A549 (cell line): Measurements from ENCODE around the gene FAM53C. TPM values are rescaled to one million over a fixed set of nuclear protein-coding genes. Genes with fewer than 3 reads are reported as not detected.
"Not testable (repeated sequence)": the region's sequence is repeated elsewhere in the genome, so short reads cannot be mapped to it uniquely, and the experiment has no call there.

Source experiments
- ATAC-seq, 2 experiments: fragments of 200-7000 bp in 1 of 2; fragments of >200 bp in 1 of 2; cut with Nextera tagmentation in 1 of 2; cut with Tn5 transposase in 1 of 2; 3 replicates each; pipeline versions ENCODE4 v1.8.0 to v1.9.1; 2018 to 2020; ENCODE audit warnings: mild to moderate bottlenecking in 1 of 2, moderate library complexity in 1 of 2
- CTCF ChIA-PET: fragments of 300-600 bp; sonication (Branson Sonifier 250); formaldehyde crosslinking; extraction: SDS; loops from one replicate; lab custom pipeline; 2021; ENCODE audit warnings: antibody characterized with exemption, inconsistent platforms; lab: Yijun Ruan, JAX
- POLR2A ChIA-PET: fragments of 350-600 bp; formaldehyde crosslinking; extraction: SDS; loops from one replicate; lab custom pipeline; 2021; ENCODE audit warnings: antibody characterized with exemption, inconsistent platforms; lab: Yijun Ruan, JAX
- DNase-seq, 2 experiments: peaks; one replicate each; pipeline versions ENCODE4 v3.0.0 to v3.0.0-alpha.2; 2011 to 2016; ENCODE audit warnings: low read depth in 1 of 2, low spot score in 1 of 2
- FAIRE-seq: peaks from 2 replicates; lab custom pipeline; 2011; peaks lifted over from hg19 to GRCh38; lab: Jason Lieb, UNC
- H3K27ac ChIP-seq, 2 experiments: fragments of >200 bp; sonication (Bioruptor Twin); formaldehyde crosslinking; 3 replicates each; pipeline ENCODE4 v1.5.1; 2016 to 2017
- H3K4me1 ChIP-seq: fragments of >200 bp; sonication (Bioruptor Twin); formaldehyde crosslinking; 3 replicates; pipeline ENCODE4 v1.6.1; 2016
- H3K4me2 ChIP-seq: fragments of >200 bp; sonication (Bioruptor Twin); formaldehyde crosslinking; 3 replicates; pipeline ENCODE4 v1.6.1; 2016
- H3K4me3 ChIP-seq: fragments of >200 bp; sonication (Bioruptor Twin); formaldehyde crosslinking; 3 replicates; pipeline ENCODE4 v1.5.1; 2016
- H3K9me3 ChIP-seq: fragments of >200 bp; sonication (Bioruptor Twin); formaldehyde crosslinking; 3 replicates; pipeline ENCODE4 v1.6.1; 2016
- BCL3 ChIP-seq: fragments of >200 bp; sonication (Bioruptor Twin); formaldehyde crosslinking; IDR thresholded peaks from 3 replicates; pipeline ENCODE4 v1.6.1; 2016
- CEBPB ChIP-seq, 2 experiments: fragments of >200 bp in 1 of 2; sonication (Bioruptor Twin) in 1 of 2; formaldehyde crosslinking in 1 of 2; IDR thresholded peaks; 2 replicates each; pipeline ENCODE4 v1.6.1; 2012 to 2016
- CHD2 ChIP-seq: fragments of 150-350 bp; IDR thresholded peaks from 2 replicates; pipeline ENCODE4 v1.6.1; 2014; ENCODE audit warnings: low read length; ENCODE audit not compliant: partially characterized antibody
- CHD4 ChIP-seq: fragments of 200-600 bp; sonication (generic); IDR thresholded peaks from 2 replicates; pipeline ENCODE4 v1.6.1; 2016; ENCODE audit warnings: antibody characterized with exemption, mild to moderate bottlenecking, borderline replicate concordance
- FOSB ChIP-seq: fragments of 250-450 bp; sonication (Bioruptor Pico); IDR thresholded peaks from 2 replicates; pipeline ENCODE4 v1.5.0; 2020; ENCODE audit warnings: mild to moderate bottlenecking, moderate library complexity
- FOSL2 ChIP-seq, 2 experiments: fragments of 450-650 bp in 1 of 2; fragments of >200 bp in 1 of 2; sonication (Bioruptor Twin) in 1 of 2; formaldehyde crosslinking; IDR thresholded peaks; 2 replicates each; pipeline versions ENCODE4 v1.5.0 to v1.6.1; 2016 to 2020; ENCODE audit warnings: mild to moderate bottlenecking in 1 of 2, moderate library complexity in 1 of 2
- GATA3 ChIP-seq: IDR thresholded peaks from 2 replicates; pipeline ENCODE4 v1.6.1; 2012; ENCODE audit warnings: borderline replicate concordance
- HEYL ChIP-seq: fragments of 250-450 bp; sonication (Bioruptor Pico); IDR thresholded peaks from 2 replicates; pipeline ENCODE4 v1.8.0; 2021; ENCODE audit warnings: mild to moderate bottlenecking, moderate library complexity
- HOXB5 ChIP-seq: fragments of 250-450 bp; sonication (Bioruptor Pico); IDR thresholded peaks from 2 replicates; pipeline ENCODE4 v1.5.0; 2020; ENCODE audit warnings: mild to moderate bottlenecking, moderate library complexity
- KDM5A ChIP-seq: fragments of 200-600 bp; sonication (generic); IDR thresholded peaks from 2 replicates; pipeline ENCODE4 v1.6.1; 2016; ENCODE audit warnings: antibody characterized with exemption, mild to moderate bottlenecking
- NPAS2 ChIP-seq: fragments of 250-450 bp; sonication (Bioruptor Pico); IDR thresholded peaks from 2 replicates; pipeline ENCODE4 v1.8.0; 2022; ENCODE audit warnings: mild to moderate bottlenecking, moderate library complexity, borderline replicate concordance
- NR3C1 ChIP-seq: fragments of >200 bp; sonication (Bioruptor Twin); formaldehyde crosslinking; IDR thresholded peaks from 3 replicates; pipeline ENCODE4 v1.6.1; 2017
- PHF8 ChIP-seq: fragments of 200-600 bp; sonication (generic); IDR thresholded peaks from 2 replicates; pipeline ENCODE4 v1.6.1; 2016; ENCODE audit warnings: low read depth, mild to moderate bottlenecking, antibody characterized with exemption, moderate library complexity, borderline replicate concordance
- POLR2AphosphoS2 ChIP-seq: conservative IDR thresholded peaks from 2 replicates; pipeline ENCODE4 v1.6.1; 2012; ENCODE audit warnings: low read length, improper control_type of control experiment, inconsistent platforms
- RNF2 ChIP-seq: fragments of 200-600 bp; sonication (generic); IDR thresholded peaks from 2 replicates; pipeline ENCODE4 v1.6.1; 2016; ENCODE audit warnings: low read depth, mild to moderate bottlenecking, antibody characterized with exemption, moderate library complexity, borderline replicate concordance
- TP53 ChIP-seq: fragments of 250-450 bp; sonication (Bioruptor Pico); IDR thresholded peaks from 2 replicates; pipeline ENCODE4 v1.5.0; 2021; ENCODE audit warnings: mild to moderate bottlenecking, moderate library complexity
- ZC3H11A ChIP-seq: fragments of 450-650 bp; IDR thresholded peaks from 2 replicates; pipeline ENCODE4 v1.6.1; 2014; ENCODE audit warnings: antibody characterized with exemption, mild to moderate bottlenecking
- ZFP36 ChIP-seq: fragments of 450-650 bp; IDR thresholded peaks from 2 replicates; pipeline ENCODE4 v1.6.1; 2014; ENCODE audit warnings: borderline replicate concordance; ENCODE audit not compliant: partially characterized antibody
- WGBS: methylation state at CpG from one replicate; pipeline ENCODE4 v1.1.6; 2017; ENCODE audit errors: missing lambda C conversion rate; 5-methylcytosine and 5-hydroxymethylcytosine counted together
- polyA plus RNA-seq, 4 experiments: library from polyadenylated mRNA; depleted of rRNA in 3 of 4; stranded (reverse); fragments of >200 nt; fragmentation: RNase III in 1 of 4; extraction: RNeasy Plus Mini Kit Qiagen cat#74134 plus additional on column Dnase treatment in 1 of 4; gene quantifications; 2 replicates in 3 of 4; 3 replicates in 1 of 4; pipeline ENCODE4 v1.2.3, GENCODE V29; 2011 to 2017

FAM53C gene
- polyA plus RNA-seq, 2 of the 4 experiments (the other 2 are of a cell fraction): 24.7 to 24.9 TPM

GRCh38 chr5:138389332-138389731, 51.3 kb downstream of the FAM53C start:
- TF ChIP-seq ZC3H11A (no peak), CEBPB (IDR thresholded peaks at IDR 0.05) (peak; percentile 21 to 34; a peak in 2 of 4 replicates)
- no peak overlapping the region for H3K4me2 ChIP-seq
- ChIA-PET CTCF (interaction anchor here (1.0 kb wide), 1 partner anchor 80 kb away, joined by 3 read pairs; no protein-coding TSS in a partner anchor), POLR2A (no interaction called here)
- no peak overlapping the region for H3K27ac ChIP-seq
- ATAC-seq: no peak
- H3K4me3 ChIP-seq: no peak overlapping the region
- no peak for FAIRE-seq
- H3K9me3 ChIP-seq: no peaks in the 10 kb centered on the region
- WGBS: 92% methylated on average over 3 of the region's 3 CpGs
- H3K4me1 ChIP-seq: no peaks in the 10 kb centered on the region
- no peak for DNase-seq

- WGBS: 97% methylated on average over 10 of the region's 10 CpGs
- CTCF ChIA-PET: interaction anchor here (0.8 to 1.0 kb wide), 2 partner anchors 12 to 37 kb away, joined by 3 read pairs; no protein-coding TSS in a partner anchor
- H3K4me1 ChIP-seq: not testable (repeated sequence)
Observed at GRCh38 chr5:138389911-138390310, 51.8 kb downstream of the FAM53C start.

GRCh38 chr5:138391859-138392386, 53.9 kb downstream of the FAM53C start:
- ChIA-PET CTCF (interaction anchor here (1.2 to 2.0 kb wide), 3 partner anchors 10 to 112 kb away, joined by 4 to 11 read pairs (median 4); no protein-coding TSS in a partner anchor), POLR2A (no interaction called here)
- no peak overlapping the region for H3K27ac ChIP-seq

More at GRCh38 chr5:138389911-138390310, 51.8 kb downstream of the FAM53C start:
- DNase-seq, H3K9me3 ChIP-seq, H3K27ac ChIP-seq, H3K4me2 ChIP-seq, ATAC-seq, POLR2A ChIA-PET, FAIRE-seq, H3K4me3 ChIP-seq: not testable (repeated sequence)

More at GRCh38 chr5:138391859-138392386, 53.9 kb downstream of the FAM53C start:
- Histone ChIP-seq H3K4me2 (no peak overlapping the region), H3K4me1 (no peaks in the 10 kb centered on the region), H3K4me3 (no peak overlapping the region), H3K9me3 (no peaks in the 10 kb centered on the region)
- ATAC-seq (no peak), FAIRE-seq (no peak), DNase-seq (no peak)
- no peak for TF ChIP-seq GATA3
- TF ChIP-seq BCL3: no peak
- TF ChIP-seq CHD4: no peak
- no peak for TF ChIP-seq ZFP36
- TF ChIP-seq PHF8: no peak
- no peak for TF ChIP-seq HOXB5 (CRISPR knock-in tag)
- no peak for TF ChIP-seq TP53 (CRISPR knock-in tag)
- no peak for TF ChIP-seq POLR2AphosphoS2
- no peak for TF ChIP-seq CHD2
- TF ChIP-seq RNF2: no peak
- no peak for TF ChIP-seq NPAS2 (CRISPR knock-in tag)
- no peak for TF ChIP-seq KDM5A
- TF ChIP-seq FOSL2 (IDR thresholded peaks at IDR 0.05): no peak
- no peak for TF ChIP-seq FOSL2 (CRISPR knock-in tag; IDR thresholded peaks at IDR 0.05)
- TF ChIP-seq NR3C1: no peak
- TF ChIP-seq HEYL (CRISPR knock-in tag): no peak
- TF ChIP-seq FOSB (CRISPR knock-in tag): no peak
- WGBS: 89% methylated on average over 9 of the region's 9 CpGs

Other genes with a start within 250 kb of the FAM53C start
- gene NME5, start 198.8 kb upstream of the FAM53C start, polyA plus RNA-seq (2011; rRNA removed): not detected in 2 replicates
- gene NME5, start 198.8 kb upstream of the FAM53C start, polyA plus RNA-seq (2017; fragmentation: RNase III; extraction: RNeasy Plus Mini Kit Qiagen cat#74134 plus additional on column Dnase treatment): not detected in 3 replicates
- gene BRD8, start 159.6 kb upstream of the FAM53C start, polyA plus RNA-seq (2011; rRNA removed): 82.3 and 85.8 TPM in 2 replicates
- 65.7 to 75.6 TPM (median 65.7 TPM) in 3 replicates for gene BRD8, start 159.6 kb upstream of the FAM53C start, polyA plus RNA-seq (2017; fragmentation: RNase III; extraction: RNeasy Plus Mini Kit Qiagen cat#74134 plus additional on column Dnase treatment)
- 37.4 and 42.2 TPM in 2 replicates for gene KIF20A, start 159.2 kb upstream of the FAM53C start, polyA plus RNA-seq (2011; rRNA removed)
- 45.0 to 51.4 TPM (median 49.1 TPM) in 3 replicates for gene KIF20A, start 159.2 kb upstream of the FAM53C start, polyA plus RNA-seq (2017; fragmentation: RNase III; extraction: RNeasy Plus Mini Kit Qiagen cat#74134 plus additional on column Dnase treatment)
- gene CDC23, start 124.9 kb upstream of the FAM53C start, polyA plus RNA-seq (2011; rRNA removed): 61.7 and 70.3 TPM in 2 replicates
- gene CDC23, start 124.9 kb upstream of the FAM53C start, polyA plus RNA-seq (2017; fragmentation: RNase III; extraction: RNeasy Plus Mini Kit Qiagen cat#74134 plus additional on column Dnase treatment): 35.5 to 37.5 TPM (median 37.1 TPM) in 3 replicates
- gene GFRA3, start 63.6 kb upstream of the FAM53C start, polyA plus RNA-seq (2011; rRNA removed): 0.08 and 0.09 TPM in 2 replicates
- 0.04 to 0.07 TPM in 2 of 3 replicates, not detected in the other for gene GFRA3, start 63.6 kb upstream of the FAM53C start, polyA plus RNA-seq (2017; fragmentation: RNase III; extraction: RNeasy Plus Mini Kit Qiagen cat#74134 plus additional on column Dnase treatment)
- 19.3 and 20.5 TPM in 2 replicates for gene CDC25C, start 6.5 kb upstream of the FAM53C start, polyA plus RNA-seq (2011; rRNA removed)
- gene CDC25C, start 6.5 kb upstream of the FAM53C start, polyA plus RNA-seq (2017; fragmentation: RNase III; extraction: RNeasy Plus Mini Kit Qiagen cat#74134 plus additional on column Dnase treatment): 11.2 to 12.7 TPM (median 12.6 TPM) in 3 replicates
- gene KDM3B, start 14.4 kb downstream of the FAM53C start, polyA plus RNA-seq (2011; rRNA removed): 50.6 and 52.5 TPM in 2 replicates
- gene KDM3B, start 14.4 kb downstream of the FAM53C start, polyA plus RNA-seq (2017; fragmentation: RNase III; extraction: RNeasy Plus Mini Kit Qiagen cat#74134 plus additional on column Dnase treatment): 35.4 to 38.1 TPM (median 37.4 TPM) in 3 replicates
- gene REEP2, start 100.8 kb downstream of the FAM53C start, polyA plus RNA-seq (2011; rRNA removed): 4.6 and 9.3 TPM in 2 replicates
- 5.0 to 6.1 TPM (median 5.1 TPM) in 3 replicates for gene REEP2, start 100.8 kb downstream of the FAM53C start, polyA plus RNA-seq (2017; fragmentation: RNase III; extraction: RNeasy Plus Mini Kit Qiagen cat#74134 plus additional on column Dnase treatment)
- gene EGR1, start 127.2 kb downstream of the FAM53C start, polyA plus RNA-seq (2011; rRNA removed): 49.3 and 63.5 TPM in 2 replicates
- gene EGR1, start 127.2 kb downstream of the FAM53C start, polyA plus RNA-seq (2017; fragmentation: RNase III; extraction: RNeasy Plus Mini Kit Qiagen cat#74134 plus additional on column Dnase treatment): 0.45 to 0.59 TPM (median 0.49 TPM) in 3 replicates
- gene ETF1, start 205.0 kb downstream of the FAM53C start, polyA plus RNA-seq (2011; rRNA removed): 140 and 161 TPM in 2 replicates
- 118 to 131 TPM (median 119 TPM) in 3 replicates for gene ETF1, start 205.0 kb downstream of the FAM53C start, polyA plus RNA-seq (2017; fragmentation: RNase III; extraction: RNeasy Plus Mini Kit Qiagen cat#74134 plus additional on column Dnase treatment)
- 544 and 615 TPM in 2 replicates for gene HSPA9, start 237.1 kb downstream of the FAM53C start, polyA plus RNA-seq (2011; rRNA removed)
- gene HSPA9, start 237.1 kb downstream of the FAM53C start, polyA plus RNA-seq (2017; fragmentation: RNase III; extraction: RNeasy Plus Mini Kit Qiagen cat#74134 plus additional on column Dnase treatment): 398 to 456 TPM (median 417 TPM) in 3 replicates